NCI-H748 (cell line): ENCODE data around the gene ASCL5.

Experiments
- DNase-seq: peaks from one replicate; lab custom pipeline; 2025; ENCODE audit not compliant: unreplicated experiment; lab: John Stamatoyannopoulos, UW

ASCL5 gene

DNA sequence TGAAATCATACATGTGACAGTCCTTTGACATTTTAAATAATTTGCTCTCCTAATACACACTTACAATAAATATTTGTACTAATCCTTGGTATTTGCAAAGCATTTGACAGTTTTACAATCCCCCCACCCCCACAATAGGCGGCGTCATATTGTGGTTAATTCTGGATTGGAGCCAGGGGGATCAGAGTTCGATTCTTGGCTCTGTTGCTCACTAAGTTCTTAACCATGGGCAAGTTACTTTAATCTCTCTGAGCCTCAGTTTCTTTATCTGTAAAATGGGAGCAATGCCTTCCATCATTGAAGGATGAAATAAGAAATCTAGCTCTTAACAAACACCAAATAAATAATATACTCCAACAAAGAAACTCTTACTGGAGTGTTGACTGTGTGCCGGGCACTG is 38.6 kb downstream of the ASCL5 start:
- DNase-seq: no peak

DNA sequence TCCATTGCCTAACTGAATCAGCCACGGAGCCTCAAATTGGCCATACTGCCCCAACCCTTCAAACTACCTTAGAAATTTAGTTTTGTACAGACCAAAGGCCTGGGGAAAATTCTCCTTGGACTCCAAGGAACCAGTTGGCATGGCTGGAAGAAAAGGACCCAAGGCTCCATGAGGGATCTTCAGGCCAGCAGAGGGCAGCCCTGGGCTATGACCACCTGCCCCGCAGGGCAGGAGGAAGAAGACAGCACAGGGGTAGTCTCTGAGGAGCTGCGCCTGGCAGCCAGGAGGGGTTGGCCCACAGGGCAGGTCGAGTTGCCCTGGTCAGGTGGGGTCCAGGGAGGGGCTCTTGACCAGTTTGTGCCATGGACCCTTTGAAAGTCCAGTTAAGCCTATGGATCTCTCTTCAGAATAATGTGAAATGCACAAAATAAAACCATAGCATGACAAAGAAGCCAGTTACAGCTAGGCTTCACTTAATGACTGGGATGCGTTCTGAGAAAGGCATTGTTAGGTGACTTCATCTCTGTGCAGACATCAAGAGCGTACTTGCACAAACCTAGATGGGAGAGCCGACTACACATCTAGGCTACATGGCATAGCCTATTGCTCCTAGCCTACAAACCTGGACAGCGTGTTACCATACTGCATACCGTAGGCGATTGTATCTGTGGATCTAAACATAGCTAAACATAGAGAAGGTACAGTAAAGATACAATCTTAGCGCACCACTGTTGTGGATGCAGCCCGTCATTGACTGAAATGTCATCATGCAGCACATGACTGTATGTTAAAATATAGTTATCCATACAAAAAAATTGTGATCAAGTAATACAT is 40.9 kb downstream of the ASCL5 start:
- peak; percentile 18 for DNase-seq

DNA sequence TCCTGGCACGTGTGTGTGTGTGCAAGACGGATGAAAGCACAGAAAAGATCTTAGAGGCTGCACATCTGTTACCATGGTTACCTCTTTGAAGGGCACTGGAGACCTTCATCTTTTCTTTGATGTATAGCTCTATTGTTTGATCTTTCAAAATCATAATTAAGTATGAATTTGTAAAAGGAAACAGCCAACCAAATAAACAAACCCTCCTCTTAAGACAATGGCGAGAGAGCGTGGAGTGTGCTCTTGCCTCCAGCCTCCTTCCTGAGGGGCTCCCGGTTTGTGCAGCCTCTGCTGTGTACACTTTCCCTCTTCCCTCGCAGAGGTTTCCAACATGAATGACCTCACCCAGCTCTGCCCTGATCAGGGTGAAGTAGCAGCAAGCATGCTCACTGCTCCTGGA is 42.7 kb downstream of the ASCL5 start:
- DNase-seq: peak; percentile 69

DNA sequence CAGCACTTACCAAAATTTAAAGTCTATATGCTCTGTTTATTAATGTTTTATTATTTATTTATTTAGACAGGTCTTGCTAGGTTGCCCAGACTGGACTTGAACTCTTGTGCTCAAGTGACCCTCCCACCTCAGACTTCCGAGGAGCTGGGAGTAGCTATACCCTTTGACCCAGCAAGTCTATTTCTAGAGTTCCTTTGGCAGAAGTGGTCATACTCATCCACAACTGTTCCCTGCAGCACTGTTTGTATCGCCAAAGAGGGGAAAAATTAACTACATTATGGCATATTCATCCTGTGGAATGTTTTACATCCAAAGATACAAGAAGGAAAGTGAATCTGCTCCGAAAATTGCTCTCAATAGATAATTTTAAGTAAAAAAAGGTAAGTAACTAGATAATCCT is 43.2 kb downstream of the ASCL5 start:
- no peak for DNase-seq

DNA sequence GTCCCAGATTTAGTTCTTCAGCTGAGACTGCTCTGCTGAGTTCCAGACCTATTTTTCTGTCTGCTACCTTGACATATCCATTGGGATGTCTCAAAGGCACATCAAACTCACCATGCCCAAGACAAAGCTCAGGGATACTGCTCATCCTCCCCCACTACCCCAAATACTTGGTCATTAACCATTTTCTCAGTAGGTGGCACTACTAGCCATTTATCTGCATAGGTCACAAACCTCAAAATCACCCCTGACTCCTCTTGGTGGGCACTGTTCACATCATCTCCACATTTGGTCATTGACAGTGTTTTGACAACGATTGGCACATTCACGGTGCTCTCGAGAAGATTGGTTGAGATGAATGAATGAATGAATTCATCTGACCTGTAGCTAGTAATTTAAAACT is 46.8 kb downstream of the ASCL5 start:
- DNase-seq: no peak

DNA sequence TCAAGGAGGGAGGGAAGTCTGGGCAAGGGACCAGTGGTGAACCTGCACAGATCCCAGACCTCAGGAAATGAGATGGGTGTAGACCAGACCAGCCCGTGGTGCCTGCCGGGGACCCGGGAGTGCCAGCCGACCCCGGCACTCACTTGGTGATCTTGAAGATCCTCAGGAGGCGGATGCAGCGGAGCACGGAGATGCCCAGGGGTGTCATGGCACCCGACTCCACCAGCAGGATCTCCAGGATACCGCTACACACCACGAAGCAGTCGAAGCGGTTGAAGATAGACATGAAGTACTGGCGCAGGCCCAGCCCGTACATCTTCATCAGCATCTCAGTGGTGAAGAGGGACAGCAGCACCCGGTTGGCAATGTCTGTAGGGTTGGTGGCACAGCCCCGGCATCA is 49.2 kb downstream of the ASCL5 start:
- DNase-seq: no peak

DNA sequence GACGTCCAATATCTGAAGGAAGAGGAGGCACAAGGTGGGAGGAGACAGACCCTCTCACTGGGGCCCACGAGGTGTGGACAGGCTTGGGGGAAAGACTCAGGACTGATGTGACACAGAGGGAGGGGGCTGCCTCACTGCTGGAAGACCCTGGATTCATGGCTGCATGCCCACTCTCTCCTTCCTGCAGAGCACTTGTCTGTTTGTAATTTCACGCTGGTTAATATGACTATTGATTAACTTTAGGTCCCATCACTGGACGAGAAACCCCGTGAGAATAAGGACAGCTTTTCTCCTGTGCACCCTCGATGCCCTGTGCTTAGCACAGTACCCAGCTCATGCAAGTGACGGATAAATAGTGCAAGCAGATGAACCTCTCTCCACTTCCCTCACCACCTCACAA is 49.9 kb downstream of the ASCL5 start:
- no peak for DNase-seq

DNA sequence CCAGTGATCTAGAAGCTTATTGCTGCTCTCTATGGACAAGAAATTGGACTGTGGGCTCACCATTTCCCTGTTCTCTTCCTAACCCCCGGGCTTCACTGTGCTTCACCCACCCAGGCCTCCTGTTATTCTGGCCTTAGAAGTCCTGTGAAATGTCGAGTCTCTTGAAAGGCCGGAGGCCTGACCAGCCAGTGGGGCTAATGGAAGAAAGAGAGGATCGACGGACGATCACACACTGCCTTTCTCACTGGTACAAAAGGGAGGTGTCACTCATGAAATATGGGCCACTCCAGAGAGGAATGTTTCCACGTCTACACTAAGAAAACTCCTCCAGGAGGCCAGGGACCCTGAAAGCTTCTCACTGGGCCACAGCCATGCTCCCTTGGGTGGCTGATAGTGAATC is 50.9 kb downstream of the ASCL5 start:
- no peak for DNase-seq

DNA sequence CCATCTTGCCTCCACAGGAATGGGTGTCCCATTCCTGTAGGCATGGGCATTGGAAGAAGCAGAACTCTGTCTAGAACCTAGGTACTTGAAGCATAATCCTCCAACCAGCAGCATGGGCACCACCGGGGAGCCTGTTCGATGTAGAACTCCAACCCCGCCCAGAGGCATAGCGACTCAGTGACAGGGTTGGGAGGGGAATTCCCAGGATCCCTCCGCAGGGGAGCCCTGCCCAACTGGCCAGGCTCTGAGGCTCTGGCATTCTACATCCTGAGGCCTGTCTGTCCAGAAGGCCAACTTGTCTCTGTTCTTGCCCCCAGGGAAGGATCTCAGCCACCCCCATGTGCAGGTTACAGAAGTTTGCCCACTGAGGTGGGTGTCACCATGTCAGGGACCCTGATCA is 53.0 kb downstream of the ASCL5 start:
- DNase-seq: no peak

DNA sequence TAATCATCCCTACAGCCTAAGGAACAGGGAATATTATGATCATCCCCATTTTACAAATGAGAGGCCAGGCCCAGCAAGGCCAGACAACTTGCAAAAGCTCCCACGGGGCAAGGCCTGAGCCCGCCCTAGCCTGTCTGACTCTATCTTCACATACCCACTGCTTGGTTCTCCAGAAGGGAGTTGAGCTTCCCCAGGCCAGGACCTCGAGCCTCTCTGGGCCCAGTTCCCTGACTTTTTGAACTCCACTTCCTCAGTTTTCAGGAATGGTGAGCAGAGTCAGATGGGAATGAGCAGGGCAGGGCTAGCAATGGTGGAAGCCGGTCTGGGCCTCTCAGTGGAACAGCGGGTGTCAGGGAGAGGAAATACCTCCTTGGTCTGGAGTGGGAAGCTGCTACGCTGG is 54.1 kb downstream of the ASCL5 start:
- no peak for DNase-seq

DNA sequence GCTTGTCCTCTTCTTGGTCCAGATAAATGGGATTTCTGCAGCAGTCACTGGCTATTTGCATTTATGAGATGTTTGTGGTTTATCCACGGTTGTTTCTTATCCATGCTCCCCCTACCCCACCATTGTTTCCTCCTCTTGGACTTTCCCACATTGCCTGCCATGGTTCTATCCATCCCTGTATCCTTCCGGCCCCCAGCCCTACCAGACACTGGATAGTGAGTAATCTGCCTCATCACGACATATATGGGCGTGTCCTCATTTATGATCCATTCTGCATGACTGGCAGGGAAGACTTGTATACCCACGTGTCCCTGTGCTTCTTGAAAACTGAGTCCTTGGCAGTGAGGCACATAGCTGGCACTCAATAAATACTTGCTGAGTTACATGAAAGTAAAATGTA is 54.8 kb downstream of the ASCL5 start:
- no peak for DNase-seq

DNA sequence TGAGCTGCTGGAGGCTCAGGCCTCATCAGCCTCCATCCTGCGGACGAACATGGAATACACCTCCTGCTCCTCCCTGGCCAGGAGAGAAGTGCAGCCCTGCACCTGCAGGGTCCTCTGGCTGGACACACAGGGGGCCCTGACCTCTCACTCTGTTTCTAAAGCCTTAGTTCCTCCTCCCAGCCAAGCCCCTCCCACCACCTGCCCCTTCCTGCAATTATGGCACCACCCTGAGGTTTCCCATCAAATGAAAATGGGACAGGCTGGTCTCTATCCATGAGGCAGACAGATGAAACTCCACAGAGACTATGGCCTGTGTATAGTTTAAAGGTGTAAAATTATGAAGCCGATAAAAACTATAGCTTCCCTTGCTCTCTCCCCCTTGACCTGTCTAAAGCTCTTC is 57.3 kb downstream of the ASCL5 start:
- peak; percentile 4 for DNase-seq

DNA sequence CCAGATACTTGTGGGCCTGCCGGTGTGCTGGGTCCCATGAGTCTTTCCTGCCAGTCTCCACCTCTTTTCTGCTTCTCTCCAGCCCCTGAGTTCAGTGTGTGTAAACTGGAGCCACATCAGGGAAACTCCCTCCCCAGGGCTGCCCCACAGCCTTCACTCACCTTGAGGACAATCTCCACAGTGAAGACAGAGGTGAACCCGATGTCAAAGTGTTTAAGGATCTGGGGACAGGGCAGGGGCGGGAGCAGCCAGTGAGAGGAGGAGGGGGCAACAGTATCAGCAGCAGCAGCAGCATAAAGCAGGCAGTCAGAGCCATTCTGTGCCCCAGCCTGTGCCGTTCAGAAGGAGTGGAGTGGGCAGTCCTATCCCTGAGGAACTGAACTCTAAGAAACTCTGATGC is 58.0 kb downstream of the ASCL5 start:
- no peak for DNase-seq

DNA sequence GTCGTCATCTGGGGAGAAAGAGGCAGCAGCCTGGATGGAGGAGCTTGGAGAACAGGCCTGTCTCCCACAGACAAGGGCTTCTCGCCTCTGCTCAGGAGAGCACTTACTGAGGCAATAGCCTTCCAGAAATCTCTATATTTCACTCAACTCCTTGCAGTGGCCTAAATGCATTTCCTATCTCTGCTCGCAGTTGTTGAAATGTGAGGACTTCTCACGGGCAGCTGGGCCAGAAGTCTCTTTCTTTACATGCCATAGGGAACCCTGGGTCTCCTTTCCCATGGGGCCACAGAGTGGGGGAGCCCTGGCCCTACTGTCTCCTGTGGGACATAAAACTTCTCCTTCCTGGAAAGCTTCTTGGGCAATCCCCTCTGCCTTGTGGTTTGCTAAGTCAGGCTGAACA is 60.0 kb downstream of the ASCL5 start:
- no peak for DNase-seq

DNA sequence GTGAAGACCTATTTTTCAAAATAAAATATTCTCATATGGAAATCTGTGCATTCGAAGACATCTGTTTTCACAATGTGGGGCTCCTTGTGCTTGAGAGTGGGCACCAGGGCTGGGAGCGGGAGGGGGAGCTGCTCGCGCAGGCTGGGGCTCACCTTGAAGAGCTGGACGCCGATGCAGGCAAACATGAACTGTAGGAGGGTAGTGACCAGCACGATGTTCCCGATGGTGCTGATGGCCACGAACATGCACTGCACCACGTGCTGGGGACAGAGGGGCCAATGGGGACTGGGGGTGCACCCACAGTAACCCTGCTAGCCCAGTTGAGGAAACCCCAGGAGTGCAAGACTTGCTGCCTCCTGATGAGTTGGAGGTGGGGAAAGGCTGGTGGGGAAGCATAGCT is 61.3 kb downstream of the ASCL5 start:
- DNase-seq: no peak

DNA sequence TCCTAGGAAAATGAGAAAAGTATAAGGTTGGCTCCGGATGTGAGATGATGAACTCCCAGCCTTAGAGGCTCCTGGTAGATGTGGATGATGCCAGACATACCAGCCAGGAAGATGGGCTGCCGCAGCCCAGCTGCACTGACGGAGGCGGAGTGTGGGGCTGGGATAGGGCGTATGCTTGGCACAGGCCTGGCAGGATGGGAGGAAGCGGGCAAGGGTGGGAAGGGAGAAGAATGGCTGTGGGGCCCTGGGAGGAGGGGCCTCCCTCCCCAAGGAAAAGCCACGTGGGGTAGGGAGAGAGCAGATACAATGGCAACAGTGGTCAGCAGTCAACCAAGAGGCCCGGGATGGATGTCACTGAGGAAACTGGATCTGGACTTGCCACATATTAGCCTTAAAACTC is 62.2 kb downstream of the ASCL5 start:
- no peak for DNase-seq
